SK-N-SH (cell line): ENCODE data around the gene VPS33A. TPM values are rescaled to one million over a fixed set of nuclear protein-coding genes. Genes with fewer than 3 reads are reported as not detected.
A peak's percentile ranks its signal among the peaks of the same experiment; 100 is the strongest.

Source experiments
- CTCF ChIA-PET: fragments of 300-600, 350-600 bp; formaldehyde crosslinking; extraction: SDS; loops from one replicate; lab custom pipeline; 2021; lab: Yijun Ruan, JAX
- POLR2A ChIA-PET: fragments of 350-600 bp; sonication (Branson Sonifier 250); formaldehyde crosslinking; extraction: SDS; loops from one replicate; lab custom pipeline; 2020; ENCODE audit warnings: antibody characterized with exemption, inconsistent platforms; lab: Yijun Ruan, JAX
- DNase-seq: peaks from one replicate; pipeline ENCODE4 v3.0.0; 2012
- H2AFZ ChIP-seq: fragments of 200-600 bp; sonication (generic); 2 replicates; pipeline ENCODE4 v1.8.1; 2016; ENCODE audit warnings: antibody characterized with exemption, mild to moderate bottlenecking, low read depth
- H3F3A ChIP-seq: fragments of 200-600 bp; sonication (generic); replicated peaks from 2 replicates; pipeline ENCODE3; 2016; ENCODE audit warnings: antibody characterized with exemption, mild to moderate bottlenecking; ENCODE audit not compliant: insufficient read depth
- H3K27ac ChIP-seq, 2 experiments: fragments of 200-500 bp in 1 of 2; fragments of 200-600 bp in 1 of 2; sonication (Bioruptor generic) in 1 of 2; sonication (generic), shearing (Covaris generic) in 1 of 2; 2 replicates each; pipeline versions ENCODE4 v1.5.1 to v1.6.1; 2014 to 2016; ENCODE audit warnings: low read depth in 2 of 2, inconsistent platforms in 1 of 2, low read length in 1 of 2, mild to moderate bottlenecking in 1 of 2, mixed read lengths in 1 of 2
- H3K27me3 ChIP-seq: fragments of 200-600 bp; sonication (generic), shearing (Covaris generic); 2 replicates; pipeline ENCODE4 v1.6.1; 2016; ENCODE audit warnings: mixed run types; ENCODE audit not compliant: insufficient read depth
- H3K36me3 ChIP-seq, 2 experiments: fragments of 200-500 bp in 1 of 2; fragments of 200-600 bp in 1 of 2; sonication (Bioruptor generic) in 1 of 2; sonication (generic) in 1 of 2; replicated peaks in 1 of 2; 2 replicates each; pipeline versions ENCODE3 to v1.5.1; 2014 to 2016; ENCODE audit warnings: low read length in 1 of 2, mild to moderate bottlenecking in 1 of 2; ENCODE audit not compliant: insufficient read depth in 2 of 2, control insufficient read depth in 1 of 2
- H3K4me1 ChIP-seq, 2 experiments: fragments of 200-500 bp in 1 of 2; fragments of 200-600 bp in 1 of 2; sonication (Bioruptor generic) in 1 of 2; sonication (generic), shearing (Covaris generic) in 1 of 2; 2 replicates each; pipeline versions ENCODE4 v1.5.1 to v1.6.1; 2014 to 2016; ENCODE audit warnings: low read depth in 1 of 2, low read length in 1 of 2, mixed run types in 1 of 2; ENCODE audit not compliant: insufficient read depth in 2 of 2, control insufficient read depth in 1 of 2
- H3K4me2 ChIP-seq: fragments of 200-600 bp; sonication (generic), shearing (Covaris generic); 2 replicates; pipeline ENCODE4 v1.6.1; 2017; ENCODE audit warnings: mixed run types
- H3K4me3 ChIP-seq, 2 experiments: fragments of 200-500 bp in 1 of 2; fragments of 200-600 bp in 1 of 2; sonication (Bioruptor generic) in 1 of 2; sonication (generic), shearing (Covaris generic) in 1 of 2; 2 replicates each; pipeline versions ENCODE4 v1.5.1 to v1.8.1; 2014 to 2016; ENCODE audit warnings: low read depth in 2 of 2, inconsistent platforms in 1 of 2, low read length in 1 of 2, mild to moderate bottlenecking in 1 of 2, mixed read lengths in 1 of 2, moderate library complexity in 1 of 2
- H3K79me2 ChIP-seq: fragments of 200-600 bp; sonication (generic); 2 replicates; pipeline ENCODE4 v1.8.1; 2017; ENCODE audit warnings: mild to moderate bottlenecking; ENCODE audit not compliant: insufficient read depth
- H3K9ac ChIP-seq: fragments of 200-600 bp; sonication (generic); 2 replicates; pipeline ENCODE4 v1.6.1; 2017; ENCODE audit warnings: mixed run types
- H3K9me2 ChIP-seq: fragments of 200-600 bp; sonication (generic); 2 replicates; pipeline ENCODE4 v1.6.1; 2017; ENCODE audit warnings: mixed run types
- H3K9me3 ChIP-seq: fragments of 200-600 bp; sonication (generic); 2 replicates; pipeline ENCODE4 v1.6.1; 2017; ENCODE audit warnings: mixed run types, mild to moderate bottlenecking, moderate library complexity
- H4K20me1 ChIP-seq: fragments of 200-600 bp; sonication (generic); 2 replicates; pipeline ENCODE4 v1.6.1; 2017; ENCODE audit warnings: mild to moderate bottlenecking, mixed run types; ENCODE audit not compliant: insufficient read depth
- CHD2 ChIP-seq: fragments of 150-350 bp; IDR thresholded peaks from 2 replicates; pipeline ENCODE4 v1.6.1; 2018; ENCODE audit warnings: low read length; ENCODE audit not compliant: partially characterized antibody
- EZH2phosphoT487 ChIP-seq: fragments of 200-600 bp; sonication (generic); IDR thresholded peaks from 2 replicates; pipeline ENCODE4 v1.6.1; 2017; ENCODE audit warnings: low read depth, mixed run types, mild to moderate bottlenecking, antibody characterized with exemption, moderate library complexity, borderline replicate concordance
- GATA2 ChIP-seq: sonication (generic); formaldehyde crosslinking; IDR thresholded peaks from 2 replicates; pipeline ENCODE4 v1.5.0; 2020; ENCODE audit warnings: mild to moderate bottlenecking, missing genetic modification reagents
- JUND ChIP-seq: IDR thresholded peaks from 2 replicates; pipeline ENCODE4 v1.4.0; 2012
- MEF2A ChIP-seq: IDR thresholded peaks from 2 replicates; pipeline ENCODE4 v1.4.0; 2012; ENCODE audit warnings: low read depth, borderline replicate concordance
- MXI1 ChIP-seq: IDR thresholded peaks from 2 replicates; pipeline ENCODE4 v1.6.1; 2012; ENCODE audit warnings: mild to moderate bottlenecking, low read depth, low read length, improper control_type of control experiment
- NRF1 ChIP-seq: IDR thresholded peaks from 2 replicates; pipeline ENCODE4 v1.6.1; 2012; ENCODE audit warnings: low read depth, mild to moderate bottlenecking, low read length
- POLR2AphosphoS5 ChIP-seq: IDR thresholded peaks from 2 replicates; pipeline ENCODE4 v1.6.1; 2012; ENCODE audit warnings: low read depth, low read length
- SIN3A ChIP-seq: IDR thresholded peaks from 2 replicates; pipeline ENCODE4 v1.6.1; 2012; ENCODE audit warnings: low read depth, mild to moderate bottlenecking, low read length, moderate library complexity, borderline replicate concordance
- SMC3 ChIP-seq: IDR thresholded peaks from 2 replicates; pipeline ENCODE4 v1.6.1; 2012; ENCODE audit warnings: low read depth, low read length, improper control_type of control experiment
- USF1 ChIP-seq: IDR thresholded peaks from 2 replicates; pipeline ENCODE4 v1.4.0; 2012; ENCODE audit warnings: low read depth, borderline replicate concordance
- WGBS: methylation state at CpG from one replicate; pipeline ENCODE4 v1.1.6; 2017; ENCODE audit warnings: low lambda C conversion rate; 5-methylcytosine and 5-hydroxymethylcytosine counted together
- polyA plus RNA-seq, 3 experiments: library from polyadenylated mRNA; depleted of rRNA; stranded (reverse); fragments of >200 nt; gene quantifications; 2 replicates each; pipeline ENCODE4 v1.2.3, GENCODE V29; 2012
- TF ChIP-seq, protein P1 (sequence below): IDR thresholded peaks from 2 replicates; pipeline ENCODE4 v1.4.0; 2012; ENCODE audit warnings: low read depth

VPS33A gene
- polyA plus RNA-seq, 1 of the 3 experiments (the other 2 are of a cell fraction), result 17.0 TPM

- Histone ChIP-seq H4K20me1 (0 out of 2 replicates have a peak, but pooled peaks cover 4% of the 10 kb centered on the region), H3K9me3 (no peaks in the 10 kb centered on the region), H3K9ac (no peak overlapping the region), H2AFZ (no peak overlapping the region), H3K27ac (no peak overlapping the region), H3F3A (peaks cover 25% of the 10 kb centered on the region), H3K79me2 (no peaks in the 10 kb centered on the region), H3K4me1 (peaks cover 0 to 13% of the 10 kb centered on the region in 2 experiments; a peak in 2 of 4 replicates), H3K4me3 (no peak overlapping the region), H3K9me2 (no peaks in the 10 kb centered on the region), H3K27me3 (no peaks in the 10 kb centered on the region), H3K4me2 (no peak overlapping the region), H3K36me3 (peaks cover 35 to 43% of the 10 kb centered on the region in 2 experiments)
- ChIA-PET POLR2A (no interaction called here), CTCF (interaction anchor here (2.1 kb wide), 1 partner anchor 16 kb away, joined by 7 read pairs; no protein-coding TSS in a partner anchor)
- DNase-seq, result no peak
- no peak for TF ChIP-seq MXI1
- TF ChIP-seq SMC3, result no peak
- WGBS, result 90% methylated on average over 8 of the region's 8 CpGs
Measured at GRCh38 chr12:122207391-122207790, 58.9 kb downstream of the VPS33A start.

GRCh38 chr12:122206976-122207375, 59.3 kb downstream of the VPS33A start:
- POLR2A ChIA-PET, result no interaction called here
- Histone ChIP-seq H3K27me3 (no peaks in the 10 kb centered on the region), H3K4me2 (no peak overlapping the region), H3K36me3 (peaks cover 31 to 39% of the 10 kb centered on the region in 2 experiments), H3K79me2 (no peaks in the 10 kb centered on the region)
- 80% methylated on average over 1 of the region's 8 CpGs for WGBS
- no peak for TF ChIP-seq CHD2
- no peak for TF ChIP-seq POLR2AphosphoS5
- no peak for TF ChIP-seq GATA2
- TF ChIP-seq USF1, result no peak
- TF ChIP-seq MEF2A, result no peak
- TF ChIP-seq NRF1, result no peak
- TF ChIP-seq, all 33 proteins: peak for 0
- CTCF ChIA-PET, result interaction anchor here (2.1 kb wide), 1 partner anchor 16 kb away, joined by 7 read pairs; no protein-coding TSS in a partner anchor
- Histone ChIP-seq H3K9me2 (no peaks in the 10 kb centered on the region), H3K4me3 (no peak overlapping the region), H3K27ac (no peak overlapping the region), H3K9ac (no peak overlapping the region), H3K4me1 (peaks cover 0 to 14% of the 10 kb centered on the region in 2 experiments; a peak in 2 of 4 replicates), H4K20me1 (0 out of 2 replicates have a peak, but pooled peaks cover 4% of the 10 kb centered on the region), H3K9me3 (no peaks in the 10 kb centered on the region), H2AFZ (no peak overlapping the region), H3F3A (peaks cover 25% of the 10 kb centered on the region)
- DNase-seq, result no peak

DNA sequence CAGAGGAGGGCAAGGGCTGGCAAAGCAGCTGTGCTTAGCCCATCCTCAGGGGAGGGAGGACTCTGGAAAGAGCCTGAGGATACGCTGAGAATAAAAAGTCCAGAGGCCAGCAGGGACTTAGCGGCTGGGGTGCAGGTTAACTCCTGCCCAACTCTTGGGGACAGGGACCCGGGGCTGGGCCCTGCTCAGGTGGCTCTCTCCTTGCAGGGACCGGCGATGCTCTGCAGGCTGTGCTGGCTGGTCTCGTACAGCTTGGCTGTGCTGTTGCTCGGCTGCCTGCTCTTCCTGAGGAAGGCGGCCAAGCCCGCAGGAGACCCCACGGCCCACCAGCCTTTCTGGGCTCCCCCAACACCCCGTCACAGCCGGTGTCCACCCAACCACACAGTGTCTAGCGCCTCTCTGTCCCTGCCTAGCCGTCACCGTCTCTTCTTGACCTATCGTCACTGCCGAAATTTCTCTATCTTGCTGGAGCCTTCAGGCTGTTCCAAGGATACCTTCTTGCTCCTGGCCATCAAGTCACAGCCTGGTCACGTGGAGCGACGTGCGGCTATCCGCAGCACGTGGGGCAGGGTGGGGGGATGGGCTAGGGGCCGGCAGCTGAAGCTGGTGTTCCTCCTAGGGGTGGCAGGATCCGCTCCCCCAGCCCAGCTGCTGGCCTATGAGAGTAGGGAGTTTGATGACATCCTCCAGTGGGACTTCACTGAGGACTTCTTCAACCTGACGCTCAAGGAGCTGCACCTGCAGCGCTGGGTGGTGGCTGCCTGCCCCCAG, 60.0 kb downstream of the VPS33A start:
- H3K79me2 ChIP-seq, result no peaks in the 10 kb centered on the region
- H3K9ac ChIP-seq, result no peak overlapping the region
- H2AFZ ChIP-seq, result no peak overlapping the region
- H4K20me1 ChIP-seq, result 0 out of 2 replicates have a peak, but pooled peaks cover 4% of the 10 kb centered on the region
- no peak overlapping the region for H3K27ac ChIP-seq
- H3K4me1 ChIP-seq, result peaks cover 0 to 21% of the 10 kb centered on the region in 2 experiments; a peak in 2 of 4 replicates
- POLR2A ChIA-PET, result interaction anchor here (1.7 to 3.4 kb wide), 3 partner anchors 10 to 22 kb away, joined by 4 to 14 read pairs (median 12); partner anchors contain the start of gene DIABLO
- no peaks in the 10 kb centered on the region for H3K9me2 ChIP-seq
- CTCF ChIA-PET, result interaction anchor here (2.1 to 5.7 kb wide), 3 partner anchors 10 to 149 kb away, joined by 7 to 27 read pairs (median 9); no protein-coding TSS in a partner anchor
- TF ChIP-seq EZH2phosphoT487 (no peak), JUND (no peak), CHD2 (no peak), SIN3A (0 out of 2 replicates have a peak, but pooled peaks have one; percentile 22)
- TF ChIP-seq, protein P1, sequence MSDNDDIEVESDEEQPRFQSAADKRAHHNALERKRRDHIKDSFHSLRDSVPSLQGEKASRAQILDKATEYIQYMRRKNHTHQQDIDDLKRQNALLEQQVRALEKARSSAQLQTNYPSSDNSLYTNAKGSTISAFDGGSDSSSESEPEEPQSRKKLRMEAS, result no peak
- TF ChIP-seq, all 33 proteins: peak for 1
- DNase-seq, result peak; percentile 25
- H3K27me3 ChIP-seq, result no peaks in the 10 kb centered on the region
- peaks cover 24 to 33% of the 10 kb centered on the region in 2 experiments for H3K36me3 ChIP-seq
- 91% methylated on average over 26 of the region's 27 CpGs for WGBS
- no peaks in the 10 kb centered on the region for H3K9me3 ChIP-seq
- H3K4me2 ChIP-seq, result no peak overlapping the region
- H3K4me3 ChIP-seq, result no peak overlapping the region
- peaks cover 25% of the 10 kb centered on the region for H3F3A ChIP-seq
